Fibroblast of skin of left quadriceps (primary cell): ENCODE results near the gene SYT1.
A peak's percentile ranks its signal among the peaks of the same experiment; 100 is the strongest.

Experiments
- DNase-seq, 2 experiments: peaks; one replicate each; pipeline ENCODE4 v3.0.0-alpha.2; 2013; ENCODE audit warnings: low read depth in 2 of 2

SYT1 gene

DNA sequence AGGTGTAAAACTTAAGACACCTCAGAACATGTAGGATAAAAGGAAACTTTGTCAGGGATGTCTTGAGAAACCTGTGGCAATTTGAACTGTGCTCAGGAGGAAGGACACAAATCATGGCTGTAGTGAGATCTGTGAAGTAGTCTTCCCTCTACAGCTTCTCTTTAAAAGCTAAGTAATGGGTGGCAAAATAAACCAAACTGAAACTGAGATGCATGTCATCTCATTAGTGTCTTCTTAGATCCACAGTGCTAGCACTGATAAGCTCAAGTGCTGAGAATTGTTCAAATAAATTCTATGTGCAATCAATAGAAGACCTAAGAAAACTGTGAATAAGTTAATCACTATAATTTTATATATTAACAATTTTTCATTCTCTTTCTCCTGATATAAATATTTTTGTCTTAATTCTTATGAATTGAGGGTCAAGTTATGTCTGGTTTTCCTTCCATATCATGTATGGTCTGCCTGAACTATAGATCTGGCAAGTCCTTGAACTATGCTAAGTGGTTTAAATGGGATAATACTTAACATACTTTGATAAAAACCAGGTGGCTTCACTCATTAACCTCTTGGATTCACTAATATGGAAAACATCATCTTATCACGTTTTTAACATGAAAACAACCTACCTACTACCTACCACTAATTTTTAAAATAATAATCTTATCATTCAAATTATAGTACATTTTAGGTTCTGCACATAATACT, 27.2 kb downstream of the SYT1 start:
- no peak for DNase-seq

DNA sequence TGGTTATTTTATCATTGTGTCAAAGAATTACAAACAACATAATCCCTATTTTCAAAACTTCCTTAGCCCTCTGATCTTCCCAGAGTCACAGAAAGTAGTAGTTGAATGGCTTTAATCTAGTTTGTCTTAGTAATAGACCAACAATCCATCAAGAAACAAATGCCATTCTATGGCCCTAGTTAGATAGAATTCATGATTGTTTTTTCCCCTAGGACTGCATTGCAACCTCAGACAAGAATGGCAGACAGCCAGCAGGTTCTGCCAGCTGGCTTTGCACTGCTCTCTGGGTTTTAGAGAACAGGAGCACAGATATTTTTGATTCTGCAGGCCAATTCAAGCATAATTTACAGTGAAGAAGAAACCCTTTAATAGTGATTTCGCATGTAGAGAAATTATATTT, 33.8 kb downstream of the SYT1 start:
- no peak for DNase-seq

DNA sequence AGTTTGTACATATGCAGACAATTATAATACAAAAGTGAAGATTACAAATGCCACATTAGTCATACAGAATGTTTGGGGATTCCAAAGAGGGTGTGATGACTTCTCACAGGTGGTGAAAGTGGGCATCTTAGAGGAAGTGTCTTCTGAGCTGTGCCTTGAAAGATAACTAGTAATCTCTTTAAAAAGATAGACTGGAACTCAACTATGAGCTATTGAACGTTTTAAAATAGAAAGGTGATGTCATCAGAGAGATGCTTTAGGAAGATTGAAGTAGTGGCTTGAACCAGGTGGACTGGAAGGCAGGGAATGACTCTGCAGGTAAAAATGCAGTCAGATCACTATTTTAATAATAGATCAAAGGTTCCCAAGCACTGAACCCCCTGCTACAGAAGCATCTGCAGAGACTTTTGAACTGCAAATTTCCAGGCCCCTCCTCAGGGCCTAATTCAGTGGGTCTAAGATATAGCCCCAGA, 50.3 kb downstream of the SYT1 start:
- no peak for DNase-seq

DNA sequence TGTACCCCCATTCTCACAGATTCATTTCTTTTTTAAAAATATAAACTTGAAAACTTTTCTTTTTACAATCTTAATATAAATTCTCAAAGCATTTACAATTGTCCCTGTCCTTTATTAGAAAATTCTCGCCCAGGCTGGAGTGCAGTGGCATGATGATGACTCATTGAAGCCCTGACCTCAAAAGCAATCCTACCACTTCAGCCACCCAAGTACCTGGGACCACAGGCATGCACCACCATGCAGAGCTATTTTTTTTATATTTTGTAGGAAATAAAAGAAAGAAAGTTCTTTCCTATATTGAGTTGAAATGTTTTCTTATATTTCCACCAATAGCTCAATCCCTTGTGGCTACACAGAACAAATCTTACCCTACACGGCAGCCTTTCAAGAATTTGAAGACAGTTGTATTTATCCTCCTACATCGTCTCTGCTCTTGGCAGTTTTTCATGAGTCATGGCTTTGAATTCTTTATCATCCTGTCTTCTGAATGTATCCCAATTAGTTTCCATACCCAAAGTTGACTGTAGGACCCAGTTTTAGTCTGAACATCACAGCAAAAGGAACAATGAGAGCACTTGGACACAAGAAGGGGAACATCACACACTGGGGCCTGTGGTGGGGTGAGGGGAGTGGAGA, 52.4 kb downstream of the SYT1 start:
- no peak for DNase-seq

DNA sequence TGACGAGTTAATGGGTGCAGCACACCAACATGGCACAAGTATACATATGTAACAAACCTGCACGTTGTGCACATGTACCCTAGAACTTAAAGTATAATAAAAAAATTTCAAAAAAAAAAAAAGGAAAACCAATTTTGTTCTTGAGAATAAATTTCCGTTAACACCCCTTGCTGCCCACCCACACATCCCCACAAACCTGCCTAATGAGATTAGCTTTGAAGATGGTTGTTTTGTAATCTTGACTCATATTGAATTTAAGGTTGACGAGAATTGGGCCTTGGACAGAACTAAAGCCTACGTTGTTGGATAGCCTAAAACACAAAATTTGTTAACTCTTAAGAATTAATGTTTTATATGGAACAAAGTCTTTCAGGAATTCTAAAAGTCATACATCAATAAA, 52.9 kb downstream of the SYT1 start:
- DNase-seq = no peak

DNA sequence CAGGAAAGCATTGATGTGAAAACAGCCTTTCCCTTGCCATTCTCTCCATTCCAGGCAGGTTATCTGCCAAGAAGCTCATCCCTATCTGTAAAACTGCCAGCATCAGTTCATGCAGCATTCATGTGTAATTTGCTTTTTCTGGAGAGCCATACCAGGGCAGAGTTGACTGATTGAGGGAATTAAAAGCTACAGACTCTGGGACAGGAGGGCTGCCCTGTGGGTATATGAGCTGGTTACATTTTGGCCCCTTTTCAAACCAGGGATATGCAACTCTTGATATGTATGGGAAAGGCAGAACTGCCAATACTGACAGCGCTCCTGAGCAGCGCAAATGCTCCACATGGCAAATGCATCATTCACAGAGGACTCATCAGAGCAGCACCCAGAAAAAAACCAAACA, 53.7 kb downstream of the SYT1 start:
- DNase-seq = no peak

DNA sequence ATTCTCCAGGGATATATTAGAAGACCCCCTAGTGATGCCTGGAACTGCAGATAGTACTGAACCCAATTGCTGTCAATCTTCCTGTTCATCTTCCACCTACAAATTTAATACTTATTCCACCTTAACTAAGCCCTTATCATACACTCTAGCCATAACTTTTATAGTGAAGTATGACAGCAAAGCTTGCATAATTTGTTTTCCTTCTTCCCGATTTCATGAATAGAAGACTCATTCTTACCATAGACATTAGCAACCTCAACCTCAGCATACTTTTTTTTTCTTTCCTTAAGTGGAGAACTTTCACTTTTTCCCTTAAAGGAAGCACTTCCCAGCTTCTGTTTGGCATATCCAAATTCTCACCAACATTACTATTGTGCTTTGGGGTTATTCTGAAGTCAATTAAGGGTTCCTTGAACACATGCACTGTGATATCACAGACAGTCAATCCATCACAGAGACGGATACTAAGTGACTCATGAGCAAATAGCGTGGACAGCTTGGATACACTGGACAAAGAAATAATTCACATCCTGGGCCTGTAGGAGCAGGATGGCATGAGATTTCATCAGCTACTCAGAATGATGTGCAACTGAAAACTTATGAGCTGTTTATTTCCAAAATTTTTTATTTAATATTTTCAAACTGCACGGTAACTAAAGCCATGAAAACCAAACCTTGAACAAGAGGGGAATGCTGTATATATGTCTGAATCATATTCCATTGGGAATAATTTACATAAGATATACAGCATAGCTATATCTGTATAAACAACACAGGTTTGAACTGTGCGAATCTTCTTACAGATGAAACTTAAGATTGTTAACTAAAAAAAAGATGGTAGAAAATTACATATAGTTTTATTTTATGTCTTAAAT, 63.9 kb downstream of the SYT1 start:
- DNase-seq = peak; percentile 31 to 34

DNA sequence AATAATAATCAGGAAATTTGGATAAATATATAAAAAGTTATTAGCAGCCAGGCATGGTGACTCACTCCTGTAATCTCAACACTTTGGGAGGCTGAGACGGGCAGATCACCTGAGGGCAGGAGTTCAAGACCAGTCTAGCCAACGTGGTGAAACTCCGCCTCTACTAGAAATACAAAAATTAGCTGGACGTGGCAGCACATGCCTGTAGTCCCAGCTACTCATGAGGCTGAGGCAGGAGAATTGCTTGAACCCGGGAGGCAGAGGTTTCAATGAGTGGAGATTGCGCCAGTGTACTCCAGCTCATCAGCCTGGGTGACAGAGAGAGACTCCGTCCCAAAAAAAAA, 64.5 kb downstream of the SYT1 start:
- DNase-seq = no peak

DNA sequence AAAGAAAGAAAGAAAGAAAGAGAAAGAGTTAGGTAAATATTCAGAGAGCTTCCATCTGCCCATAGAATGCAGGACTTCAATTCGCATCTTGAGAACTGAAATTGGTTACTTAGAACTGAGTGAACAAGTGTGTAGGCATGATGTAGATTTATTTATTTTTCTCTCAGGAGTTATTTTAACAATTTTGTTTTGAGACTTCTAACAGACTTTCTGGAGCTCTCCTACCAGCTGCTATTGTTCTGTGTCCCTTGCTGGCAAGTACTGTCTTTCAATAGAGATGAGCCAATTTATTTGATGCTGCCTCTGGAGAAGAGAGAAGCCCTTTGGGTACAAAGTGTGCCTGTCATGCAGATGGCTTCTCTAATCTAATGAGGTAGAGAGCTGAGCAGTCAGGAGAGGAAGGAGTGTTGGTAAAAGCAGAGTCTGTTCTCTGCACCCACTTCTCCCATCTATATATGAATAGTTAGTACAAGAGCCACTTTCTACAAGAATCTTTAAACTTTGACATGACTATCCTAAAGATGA, 67.0 kb downstream of the SYT1 start:
- no peak for DNase-seq

DNA sequence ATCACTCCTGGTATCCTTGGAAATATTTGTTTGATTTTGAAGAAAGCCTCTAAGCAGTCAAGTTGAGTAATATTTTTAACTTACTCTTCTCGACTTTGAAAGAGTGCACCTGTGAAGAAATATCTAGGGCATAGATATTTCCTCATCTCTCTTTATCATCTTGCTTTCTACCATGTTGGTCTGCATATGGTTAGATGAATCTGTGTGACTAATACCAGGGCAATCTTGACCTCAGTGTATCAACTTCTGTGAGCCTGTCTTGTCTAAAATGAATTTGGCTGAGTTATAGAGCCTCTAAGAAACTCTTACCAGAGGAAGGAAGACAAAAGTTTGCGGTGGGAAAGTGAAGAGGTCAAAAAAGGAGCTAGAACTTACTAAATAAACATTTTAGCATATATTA, 68.4 kb downstream of the SYT1 start:
- no peak for DNase-seq

DNA sequence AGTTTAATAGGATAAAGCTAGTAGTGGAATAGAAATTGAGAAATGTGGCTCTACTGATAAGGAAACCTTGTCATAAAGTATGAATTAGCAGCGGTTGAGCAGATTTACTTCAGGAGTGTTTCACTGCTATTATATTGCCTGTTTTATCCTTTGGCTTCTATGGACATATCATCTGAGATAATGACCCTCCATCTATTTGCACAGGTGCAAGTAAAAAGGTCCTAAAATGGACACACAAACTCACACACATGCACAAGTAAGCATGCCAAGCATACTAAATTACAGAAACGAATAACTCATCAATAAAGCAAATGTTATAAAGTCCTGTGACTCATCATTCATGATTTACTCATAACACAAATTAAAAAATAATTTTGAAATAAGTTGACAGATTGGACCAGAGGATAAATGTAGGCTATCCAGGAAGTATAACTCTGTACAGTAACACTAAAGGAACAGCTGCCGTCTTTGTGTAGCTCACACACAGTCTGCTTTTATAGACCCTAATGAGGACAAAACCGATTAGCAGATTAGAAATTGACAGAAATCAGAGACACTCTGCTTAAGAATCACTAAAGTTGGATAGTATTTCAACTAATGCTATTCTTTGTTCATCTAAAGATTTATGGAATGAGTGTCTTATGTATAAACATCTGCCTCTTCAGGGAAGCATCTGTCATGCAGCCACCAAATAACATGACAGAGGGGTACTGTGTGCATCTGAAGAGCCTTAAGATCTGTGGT, 73.9 kb downstream of the SYT1 start:
- DNase-seq = no peak

DNA sequence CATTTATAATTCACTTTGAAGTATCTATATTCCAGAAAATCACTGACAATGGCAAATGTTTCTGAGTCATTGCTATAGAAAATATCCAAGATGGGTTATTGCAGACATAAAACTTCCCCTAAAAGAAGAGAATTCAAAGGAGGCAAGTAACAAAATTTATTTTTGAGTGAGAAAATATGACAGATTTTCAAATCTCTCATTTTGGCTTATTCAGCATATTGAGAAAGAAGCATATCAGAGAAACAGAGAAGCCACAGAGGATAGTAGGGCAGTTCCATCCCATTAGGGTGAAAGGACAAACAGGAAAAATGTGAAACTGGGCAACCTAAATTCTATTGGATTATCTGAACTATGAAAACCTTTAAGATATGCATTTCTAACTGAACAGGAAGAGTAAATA, 85.0 kb downstream of the SYT1 start:
- DNase-seq = no peak

DNA sequence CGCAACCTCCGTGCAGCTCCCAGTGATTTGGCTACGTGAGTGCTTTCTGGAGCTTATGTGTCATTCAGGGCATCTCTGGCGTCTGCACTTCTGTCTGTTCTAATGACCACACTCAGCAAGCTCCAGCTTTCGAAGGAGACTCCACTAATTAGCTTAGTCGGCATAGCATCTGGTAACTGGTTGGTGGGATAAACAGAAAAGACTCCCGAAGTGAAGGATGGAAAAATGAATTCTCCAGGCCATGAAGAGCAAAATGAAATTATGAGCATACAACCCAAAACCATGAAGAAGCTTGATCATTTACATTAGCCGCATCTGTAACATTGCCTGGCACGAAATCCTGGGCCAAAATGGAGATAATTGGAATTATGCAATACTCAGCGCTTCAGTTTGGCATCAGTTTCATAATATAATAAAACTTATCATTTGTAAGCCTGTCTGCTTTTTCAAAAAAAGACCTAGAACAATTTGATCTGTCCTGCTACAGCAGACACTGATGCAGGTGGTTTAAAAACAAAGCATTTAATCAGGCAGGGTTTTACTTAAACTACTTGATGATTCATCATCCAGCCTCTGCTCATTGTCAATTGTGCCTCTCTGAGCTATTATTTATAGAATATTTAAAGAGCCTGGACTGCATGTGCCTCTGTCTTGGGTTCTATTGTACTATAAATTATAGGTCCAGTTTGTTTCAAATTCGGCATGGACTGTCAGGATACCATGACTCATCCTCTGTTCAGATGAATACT, 87.4 kb downstream of the SYT1 start:
- no peak for DNase-seq

DNA sequence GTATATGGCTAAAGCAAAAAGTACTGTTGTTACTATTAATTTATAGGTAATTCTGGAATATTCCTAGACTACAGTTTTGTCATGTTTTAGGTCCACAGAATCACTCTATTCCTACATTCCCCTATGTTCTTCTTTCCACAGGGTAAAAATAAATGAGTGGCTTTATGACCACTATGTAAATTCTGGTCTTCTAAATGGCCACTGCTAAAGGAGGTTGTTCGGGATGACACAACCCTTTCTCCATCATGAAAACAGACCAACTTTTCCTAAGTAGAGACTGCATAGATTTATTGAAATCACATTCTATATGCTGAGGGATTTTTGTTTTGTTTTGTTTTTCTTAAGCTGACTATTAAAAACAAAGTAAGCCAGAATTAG, 88.0 kb downstream of the SYT1 start:
- no peak for DNase-seq

DNA sequence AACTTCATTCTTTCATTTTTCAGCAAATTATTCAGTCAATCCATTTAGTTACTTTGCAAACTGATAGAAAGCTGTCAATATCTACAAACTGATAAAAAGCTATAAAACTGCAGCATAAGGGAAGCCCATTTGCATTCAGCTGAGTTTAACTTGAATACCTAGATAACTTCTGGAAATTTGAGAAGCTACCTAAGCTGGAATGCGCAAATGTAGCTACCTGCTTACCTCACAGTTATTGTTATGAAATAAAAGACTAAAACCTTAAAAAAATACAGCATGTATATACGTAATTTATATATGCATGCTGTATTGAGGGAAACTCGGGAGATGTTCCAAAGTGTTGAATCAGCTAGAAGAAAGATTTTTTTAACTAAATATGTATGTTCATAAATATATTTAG, 94.4 kb downstream of the SYT1 start:
- no peak for DNase-seq

DNA sequence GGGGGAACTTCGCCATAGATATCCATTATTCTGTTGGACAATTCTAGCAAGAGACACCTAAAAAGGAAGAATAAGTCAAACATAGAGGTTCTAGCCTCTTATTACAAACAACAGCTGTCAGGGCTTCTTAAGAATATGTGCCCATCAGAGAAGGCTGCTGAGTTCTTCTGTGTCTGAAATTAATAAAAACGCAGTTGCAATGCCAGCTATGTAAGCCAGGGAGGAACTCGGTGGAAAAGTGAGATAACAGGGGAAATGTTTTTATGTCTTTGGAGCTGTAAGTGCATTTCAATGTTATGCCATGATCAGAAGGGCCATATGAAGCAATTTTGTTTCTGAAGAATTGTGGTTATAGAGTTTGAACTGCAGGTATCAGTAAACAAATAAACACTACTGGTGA, 95.0 kb downstream of the SYT1 start:
- no peak for DNase-seq

DNA sequence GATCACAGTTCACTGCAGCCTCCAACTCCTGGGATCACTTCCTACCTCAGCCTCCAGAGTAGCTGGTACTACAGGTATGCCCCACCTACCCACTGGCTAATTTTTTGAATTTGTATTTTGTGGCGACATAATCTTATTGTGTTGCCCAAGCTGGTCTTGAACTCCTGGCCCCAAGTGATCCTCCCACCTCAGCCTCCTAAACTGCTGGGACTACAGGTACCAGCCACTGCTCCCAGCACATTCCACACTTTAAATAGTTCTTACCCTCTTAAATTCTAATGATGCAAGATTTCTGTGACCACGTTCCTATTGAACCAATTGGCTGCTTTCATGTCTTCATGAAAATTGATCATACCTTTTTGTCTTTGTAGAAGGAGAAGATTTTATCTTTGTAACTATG, 96.6 kb downstream of the SYT1 start:
- no peak for DNase-seq

DNA sequence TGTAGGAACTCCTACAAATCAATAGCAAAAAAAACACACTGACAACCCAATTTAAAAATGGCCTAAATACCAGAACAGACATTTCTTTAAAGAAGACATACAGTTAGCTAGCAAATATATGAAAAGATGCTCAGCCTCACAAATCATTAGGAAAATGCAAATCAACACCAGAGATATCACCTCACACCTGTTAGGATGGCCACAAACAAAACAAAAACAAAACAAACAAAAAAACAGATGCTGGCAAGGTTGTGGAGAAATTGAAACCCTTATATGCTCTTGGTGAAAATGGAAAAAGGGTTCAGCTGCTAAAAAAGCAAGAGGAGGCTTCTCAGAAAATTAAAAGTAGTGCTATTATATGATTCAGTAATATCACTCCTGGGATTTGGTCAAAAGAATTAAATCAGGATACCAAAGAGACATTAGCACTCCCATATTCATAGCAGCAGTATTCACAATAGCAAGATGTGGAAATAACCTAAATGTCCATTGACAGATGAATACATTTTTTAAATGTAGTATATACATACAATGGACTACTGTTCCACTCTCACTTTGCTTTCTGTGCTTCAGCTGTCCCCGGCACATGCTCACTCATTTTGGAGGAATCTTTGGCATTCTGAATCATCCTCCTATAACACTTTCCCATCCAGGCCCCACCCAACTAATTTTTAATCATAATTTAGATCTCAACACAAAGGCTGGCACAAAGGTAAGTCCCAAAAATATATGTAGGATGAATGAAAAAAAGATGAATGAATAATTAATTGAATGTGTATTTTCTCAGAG, 99.1 kb downstream of the SYT1 start:
- DNase-seq = peak in 1 of 2 experiments; percentile 6

DNA sequence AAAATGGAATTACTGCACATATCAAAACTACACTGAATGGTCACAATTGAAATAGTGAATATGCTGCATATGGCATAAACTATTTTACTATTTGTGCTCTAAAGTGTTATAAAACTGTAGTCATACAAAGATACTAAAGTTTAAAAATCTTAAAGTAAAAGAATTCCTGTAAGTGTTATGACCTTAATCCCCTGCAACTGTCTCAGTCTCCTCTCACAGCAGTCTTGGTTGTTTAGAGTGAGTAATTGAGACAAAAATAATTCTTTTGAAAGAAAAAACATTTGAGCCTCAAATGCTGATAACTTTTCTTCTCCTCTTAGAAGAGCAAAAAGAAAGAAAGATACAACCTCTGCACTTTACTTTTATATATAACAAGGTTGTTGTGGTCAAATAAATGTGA, 99.9 kb downstream of the SYT1 start:
- DNase-seq = no peak

DNA sequence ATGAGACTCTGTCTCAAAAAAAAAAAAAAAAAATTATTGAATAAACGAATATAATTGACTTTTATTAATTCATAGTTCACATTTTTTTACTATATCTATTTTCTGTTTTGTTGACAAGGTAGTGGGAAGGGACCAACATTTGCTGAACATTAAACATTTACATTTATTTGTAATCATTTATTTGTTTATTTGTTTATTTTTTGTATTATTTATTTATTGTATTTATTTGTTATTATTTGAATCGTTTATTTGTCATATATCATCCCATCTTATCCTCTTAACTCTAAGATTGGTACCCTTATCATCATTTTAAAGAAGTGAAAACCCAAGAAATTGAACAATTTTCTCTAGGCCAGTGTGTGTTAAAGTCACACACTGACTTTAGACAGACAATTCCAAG, 101.5 kb downstream of the SYT1 start:
- DNase-seq = no peak
